K562 (cell line): Measurements from ENCODE around the gene NPDC1. TPM values are rescaled to one million over a fixed set of nuclear protein-coding genes. Genes with fewer than 3 reads are reported as not detected.

Experiments
- ATAC-seq: fragments of 200-7000 bp; cut with Tn5 transposase; 3 replicates; pipeline ENCODE4 v1.9.1; 2020; ENCODE audit warnings: moderate library complexity
- BruUV-seq: library from RNA; stranded (reverse); fragments of 400-500 nt; replicated peaks from 2 replicates; lab custom pipeline; 2021; lab: Mats Ljungman, UMichigan
- CTCF ChIA-PET: fragments of 300-600 bp; formaldehyde crosslinking; extraction: SDS; loops from one replicate; lab custom pipeline; 2021; ENCODE audit warnings: low intra/inter-chr PET ratio; lab: Yijun Ruan, JAX
- POLR2A ChIA-PET: fragments of 300-600, 350-650 bp; sonication (Branson Sonifier 250); formaldehyde crosslinking; extraction: SDS; loops from one replicate; lab custom pipeline; 2021; ENCODE audit warnings: antibody characterized with exemption, inconsistent platforms; lab: Yijun Ruan, JAX
- DNase-seq, 4 experiments: peaks; one replicate each; pipeline versions ENCODE4 v3.0.0 to v3.0.0-alpha.2; 2011 to 2018; ENCODE audit warnings: low spot score in 3 of 4, mixed read lengths in 3 of 4; ENCODE audit errors: extremely low read depth in 1 of 4
- FAIRE-seq: peaks from 2 replicates; lab custom pipeline; 2011; peaks lifted over from hg19 to GRCh38; lab: Jason Lieb, UNC
- H2AFZ ChIP-seq: 2 replicates; pipeline ENCODE4 v1.6.0; 2011; ENCODE audit warnings: low read depth, low read length, control low read depth, inconsistent platforms
- H3K27ac ChIP-seq: fragments of 200-600 bp; 3 replicates; pipeline ENCODE4 v1.8.0; 2011; ENCODE audit warnings: low read depth, mild to moderate bottlenecking, control low read depth, inconsistent platforms, low read length, moderate library complexity, mixed read lengths; ENCODE audit errors: extremely low read depth
- H3K27me3 ChIP-seq, 2 experiments: fragments of 300-600 bp in 1 of 2; 2 replicates in 1 of 2; 3 replicates in 1 of 2; pipeline versions ENCODE4 v1.6.0 to v1.8.0; 2011; ENCODE audit warnings: inconsistent platforms in 2 of 2, low read length in 2 of 2, mild to moderate bottlenecking in 1 of 2, mixed read lengths in 1 of 2, moderate library complexity in 1 of 2; ENCODE audit not compliant: control insufficient read depth in 2 of 2, insufficient read depth in 2 of 2
- H3K36me3 ChIP-seq: fragments of 300-600 bp; 3 replicates; pipeline ENCODE4 v1.8.0; 2011; ENCODE audit warnings: mild to moderate bottlenecking, low read length, inconsistent platforms; ENCODE audit not compliant: control insufficient read depth, insufficient read depth
- H3K4me1 ChIP-seq, 2 experiments: fragments of 200-600 bp in 1 of 2; replicated peaks in 1 of 2; 2 replicates in 1 of 2; 3 replicates in 1 of 2; pipeline versions ENCODE4 v1.5.1 to v1.8.0; 2011; ENCODE audit warnings: inconsistent platforms in 2 of 2, low read length in 2 of 2, mild to moderate bottlenecking in 1 of 2, mixed read lengths in 1 of 2, moderate library complexity in 1 of 2; ENCODE audit not compliant: control insufficient read depth in 2 of 2, insufficient read depth in 2 of 2
- H3K4me2 ChIP-seq: 2 replicates; pipeline ENCODE4 v1.6.1; 2011; ENCODE audit warnings: low read length, control low read depth, inconsistent platforms, mixed read lengths; ENCODE audit not compliant: insufficient read depth
- H3K4me3 ChIP-seq: fragments of 200-600 bp; sonication (generic), shearing (Covaris generic); 2 replicates; pipeline ENCODE4 v1.5.1; 2016; ENCODE audit warnings: control low read depth, inconsistent platforms
- H3K79me2 ChIP-seq: fragments of 200-600 bp; 3 replicates; pipeline ENCODE4 v1.8.0; 2011; ENCODE audit warnings: low read length, inconsistent platforms; ENCODE audit not compliant: control insufficient read depth, insufficient read depth
- H3K9ac ChIP-seq, 2 experiments: 2 replicates each; pipeline versions ENCODE4 v1.6.0 to v1.6.1; 2011; ENCODE audit warnings: low read depth in 2 of 2, low read length in 2 of 2, control low read depth in 1 of 2, inconsistent platforms in 1 of 2, mild to moderate bottlenecking in 1 of 2, mixed read lengths in 1 of 2; ENCODE audit not compliant: insufficient read depth in 1 of 2
- H3K9me1 ChIP-seq: one replicate; pipeline ENCODE4 v1.6.0; 2011; ENCODE audit warnings: inconsistent platforms, mild to moderate bottlenecking, low read length, moderate library complexity; ENCODE audit not compliant: control insufficient read depth, insufficient read depth
- H3K9me3 ChIP-seq: replicated peaks from 2 replicates; pipeline ENCODE4 v1.5.1; 2011; ENCODE audit warnings: low read depth, low read length, inconsistent platforms; ENCODE audit not compliant: control insufficient read depth, insufficient read depth
- H4K20me1 ChIP-seq: replicated peaks from 2 replicates; pipeline ENCODE4 v1.6.1; 2011; ENCODE audit warnings: low read length, inconsistent platforms, mixed read lengths; ENCODE audit not compliant: control insufficient read depth, insufficient read depth
- BHLHE40 ChIP-seq: IDR thresholded peaks from 2 replicates; pipeline ENCODE4 v1.6.1; 2011; ENCODE audit warnings: low read length, improper control_type of control experiment
- FIP1L1 ChIP-seq: fragments of 200-400 bp; formaldehyde crosslinking; IDR thresholded peaks from 2 replicates; pipeline ENCODE4 v1.6.1; 2018; ENCODE audit warnings: mild to moderate bottlenecking, low read depth, low read length; ENCODE audit not compliant: poor library complexity, severe bottlenecking
- FOXP1 ChIP-seq: sonication (generic); formaldehyde crosslinking; IDR thresholded peaks from 2 replicates; pipeline ENCODE4 v1.8.0; 2022; ENCODE audit warnings: mild to moderate bottlenecking, missing genetic modification reagents
- HDAC2 ChIP-seq: fragments of 450-650 bp; IDR thresholded peaks from 2 replicates; pipeline ENCODE4 v1.6.1; 2016; ENCODE audit warnings: mild to moderate bottlenecking
- MAZ ChIP-seq, 2 experiments: fragments of 450-650 bp in 1 of 2; sonication (generic) in 1 of 2; formaldehyde crosslinking; IDR thresholded peaks in 1 of 2; conservative IDR thresholded peaks in 1 of 2; 2 replicates each; pipeline versions ENCODE4 v1.4.0 to v1.5.0; 2020; ENCODE audit warnings: mild to moderate bottlenecking in 1 of 2, missing genetic modification reagents in 1 of 2
- NFRKB ChIP-seq: fragments of 450-650 bp; IDR thresholded peaks from 2 replicates; pipeline ENCODE4 v1.6.1; 2016; ENCODE audit warnings: low read depth
- NR1H2 ChIP-seq: sonication (generic); formaldehyde crosslinking; IDR thresholded peaks from 2 replicates; pipeline ENCODE4 v1.4.0; 2020; ENCODE audit warnings: mild to moderate bottlenecking, missing genetic modification reagents
- NR2C2 ChIP-seq, 2 experiments: fragments of 200-800 bp in 1 of 2; sonication (Bioruptor generic) in 1 of 2; sonication (generic) in 1 of 2; formaldehyde crosslinking in 1 of 2; IDR thresholded peaks; 2 replicates each; pipeline versions ENCODE4 v1.6.1 to v1.8.0; 2016 to 2022; ENCODE audit warnings: mild to moderate bottlenecking in 1 of 2, missing compliant biosample characterization in 1 of 2, missing genetic modification characterization in 1 of 2, missing genetic modification reagents in 1 of 2
- PHF8 ChIP-seq: fragments of 200-600 bp; sonication (generic); IDR thresholded peaks from 2 replicates; pipeline ENCODE4 v1.6.1; 2012; ENCODE audit warnings: mixed run types, mild to moderate bottlenecking, inconsistent platforms, low read length, moderate library complexity, borderline replicate concordance
- SNAPC5 ChIP-seq: fragments of 250-450 bp; sonication (Bioruptor Pico); IDR thresholded peaks from 2 replicates; pipeline ENCODE4 v1.8.0; 2021; ENCODE audit warnings: moderate library complexity, mild to moderate bottlenecking, inconsistent platforms
- TEAD4 ChIP-seq, 2 experiments: sonication (generic) in 1 of 2; formaldehyde crosslinking in 1 of 2; IDR thresholded peaks; 2 replicates each; pipeline versions ENCODE4 v1.6.1 to v1.8.0; 2012 to 2022; ENCODE audit warnings: borderline replicate concordance in 1 of 2, inconsistent platforms in 1 of 2, low read length in 1 of 2, mild to moderate bottlenecking in 1 of 2, missing genetic modification reagents in 1 of 2
- TFAP4 ChIP-seq: sonication (generic); formaldehyde crosslinking; IDR thresholded peaks from 2 replicates; pipeline ENCODE4 v1.8.0; 2022; ENCODE audit warnings: missing genetic modification reagents, mild to moderate bottlenecking, moderate library complexity, borderline replicate concordance
- UBTF ChIP-seq, 2 experiments: IDR thresholded peaks; 2 replicates each; pipeline ENCODE4 v1.6.1; 2012; ENCODE audit warnings: improper control_type of control experiment in 2 of 2, low read depth in 2 of 2, low read length in 2 of 2, borderline replicate concordance in 1 of 2
- ZFP36 ChIP-seq: fragments of 150-350 bp; IDR thresholded peaks from 2 replicates; pipeline ENCODE4 v1.6.1; 2018; ENCODE audit warnings: low read length, low read depth; ENCODE audit not compliant: partially characterized antibody
- WGBS: fragments of 100-300 bp; shearing (Covaris generic); methylation state at CpG from one replicate; pipeline ENCODE4 v1.1.6; 2016; ENCODE audit warnings: low coverage, mixed read lengths; ENCODE audit not compliant: insufficient coverage; ENCODE audit errors: missing lambda C conversion rate; 5-methylcytosine and 5-hydroxymethylcytosine counted together
- in situ Hi-C: fragments of 300-500 bp; cut with MboI; formaldehyde crosslinking; loops from 4 replicates; pipeline ENCODE4 v1.15.0; 2018; ENCODE audit warnings: inconsistent platforms, mixed read lengths
- intact Hi-C: fragments of 100-400 bp; cut with micrococcal nuclease; formaldehyde crosslinking; loops from 2 replicates; pipeline ENCODE4 v1.14.2; 2022
- polyA plus RNA-seq, 8 experiments: library from polyadenylated mRNA; depleted of rRNA in 4 of 8; stranded (reverse) in 5 of 8; unstranded in 3 of 8; fragments of >200 nt; fragmentation: Nextera tagmentation in 2 of 8; fragmentation: Illumina TruSeq in 1 of 8; extraction: Ambion mirVana in 2 of 8; extraction: Trizol in 1 of 8; gene quantifications; 2 replicates each; pipeline versions ENCODE4 v1.2.1 to v1.2.3, GENCODE V29; 2011 to 2014; ENCODE audit warnings: inconsistent platforms in 1 of 8, missing spikeins in 1 of 8
- total RNA-seq, 7 experiments: library from RNA; depleted of rRNA in 6 of 7; stranded (reverse); fragments of >200 nt in 6 of 7; fragmentation: Illumina TruSeq in 2 of 7; extraction: Trizol in 2 of 7; gene quantifications; 2 replicates each; pipeline versions ENCODE4 v1.2.1 to v1.2.3, GENCODE V29; 2011 to 2021; ENCODE audit warnings: low replicate concordance in 1 of 7

NPDC1 gene
- total and polyA plus RNA-seq, 9 of the 15 experiments (the other 6 are each of a cell fraction or from before 2014, with no cell fraction given) = 0.06 to 2.1 (median 0.53) TPM; not detected in 3

GRCh38 chr9:137028263-137029057 is 17.5 kb downstream of the NPDC1 start:
- H3K27me3 ChIP-seq = no peaks in the 10 kb centered on the region
- intact Hi-C loops = loop anchor here (1.0 to 2.0 kb wide), 2 partner anchors 84 to 241 kb away; partner anchors contain the start of genes C8G and FBXW5
- H3K79me2 ChIP-seq = peaks cover 3% of the 10 kb centered on the region; the same call in 1 of the 3 replicates
- no peaks in the 10 kb centered on the region for H3K9me3 ChIP-seq
- peak overlapping the region; percentile 69 to 92 for H3K9ac ChIP-seq
- no peaks in the 10 kb centered on the region for H4K20me1 ChIP-seq
- H3K36me3 ChIP-seq = no peaks in the 10 kb centered on the region
- H2AFZ ChIP-seq = peak overlapping the region; percentile 93
- peak; percentile 26 for FAIRE-seq
- ChIA-PET CTCF (interaction anchor here (0.6 to 3.0 kb wide), 4 partner anchors 80 to 237 kb away, joined by 3 to 17 read pairs (median 6); partner anchors contain the start of gene TMEM141), POLR2A (interaction anchor here (0.6 to 1.0 kb wide), 3 partner anchors 9 to 610 kb away, joined by 3 to 4 read pairs (median 3); no protein-coding TSS in a partner anchor)
- peaks cover 9 to 92% of the 10 kb centered on the region in 2 experiments; a peak in 4 of 5 replicates for H3K4me1 ChIP-seq
- H3K4me3 ChIP-seq = peak overlapping the region; percentile 66
- in situ Hi-C loops = no loop called here
- BruUV-seq = no TSS peak
- H3K27ac ChIP-seq = peak overlapping the region; percentile 57; the same call in 2 of the 3 replicates
- peak; percentile 81 for ATAC-seq
- under 1% methylated on average over 43 of the region's 98 CpGs for WGBS
- H3K9me1 ChIP-seq = no peaks in the 10 kb centered on the region
- H3K4me2 ChIP-seq = peak overlapping the region; percentile 86
- peak; percentile 80 to 92 (median 84) for DNase-seq
- 0 out of 2 replicates have a peak, but pooled peaks have one; percentile 11 for TF ChIP-seq HDAC2
- peak; percentile 66; the same call in 1 of the 2 replicates for TF ChIP-seq FOXP1
- peak in 1 of 2 experiments; percentile 34; a peak in 1 of 4 replicates for TF ChIP-seq UBTF (IDR thresholded peaks at IDR 0.05; ENCODE audit: borderline replicate concordance in 1 of 2, low read depth in 2 of 2, low read length in 2 of 2)
- TF ChIP-seq ZFP36 = peak; percentile 12
- no peak for TF ChIP-seq NFRKB
- TF ChIP-seq NR2C2 (CRISPR knock-in tag; IDR thresholded peaks at IDR 0.05) = no peak
- 0 out of 2 replicates have a peak, but pooled peaks have one; percentile 2 for TF ChIP-seq NR2C2 (tag; IDR thresholded peaks at IDR 0.05)
- TF ChIP-seq BHLHE40 = peak; percentile 22
- TF ChIP-seq TEAD4 (IDR thresholded peaks at IDR 0.05; ENCODE audit: low read length) = no peak
- TF ChIP-seq TEAD4 (CRISPR knock-in tag; IDR thresholded peaks at IDR 0.05; ENCODE audit: borderline replicate concordance) = peak; percentile 42; the same call in 1 of the 2 replicates
- peak; percentile 61; the same call in 1 of the 2 replicates for TF ChIP-seq PHF8
- TF ChIP-seq NR1H2 (CRISPR knock-in tag) = no peak
- TF ChIP-seq FIP1L1 = peak; percentile 48
- TF ChIP-seq SNAPC5 (CRISPR knock-in tag) = no peak
- TF ChIP-seq TFAP4 (CRISPR knock-in tag) = peak; percentile 14; the same call in 1 of the 2 replicates
- peak in 1 of 2 experiments; percentile 40; a peak in 2 of 4 replicates for TF ChIP-seq MAZ (CRISPR knock-in tag; conservative IDR thresholded peaks at IDR 0.05 in 1 of 2, IDR thresholded peaks at IDR 0.05 in 1 of 2)
